Lung (tissue), 10 donors: ENCODE data around the gene DPP6. TPM values are rescaled to one million over a fixed set of nuclear protein-coding genes. Genes with fewer than 3 reads are reported as not detected.
A peak's percentile ranks its signal among the peaks of the same experiment; 100 is the strongest.
"Not testable (repeated sequence)": the region's sequence is repeated elsewhere in the genome, so short reads cannot be mapped to it uniquely, and the experiment has no call there.

Experiments used
- ATAC-seq: fragments of 200-7000 bp; cut with Tn5 transposase; one replicate; pipeline ENCODE4 v1.9.1; 2020; ENCODE audit warnings: moderate number of reproducible peaks; ENCODE audit not compliant: insufficient read depth, low FRiP score
- DNase-seq, 3 donors: peaks; one replicate each; pipeline ENCODE4 v3.0.0-alpha.2; 2013 to 2017
- H3K27ac ChIP-seq, 2 donors: one replicate each; pipeline ENCODE4 v1.5.1; 2013; ENCODE audit warnings: mild to moderate bottlenecking in 2 of 2, moderate library complexity in 2 of 2, control low read depth in 1 of 2, inconsistent platforms in 1 of 2, low read depth in 1 of 2, low read length in 1 of 2
- H3K27me3 ChIP-seq, 3 donors: one replicate each; pipeline ENCODE4 v1.5.1; 2013; ENCODE audit warnings: low read length in 2 of 3; ENCODE audit not compliant: control insufficient read depth in 3 of 3, insufficient read depth in 3 of 3
- H3K36me3 ChIP-seq, 4 donors: one replicate each; pipeline ENCODE4 v1.5.1; 2013; ENCODE audit warnings: low read length in 4 of 4, mild to moderate bottlenecking in 1 of 4, moderate library complexity in 1 of 4; ENCODE audit not compliant: control insufficient read depth in 4 of 4, insufficient read depth in 4 of 4
- H3K4me1 ChIP-seq, 5 donors: one replicate each; pipeline ENCODE4 v1.5.1; 2013; ENCODE audit warnings: low read length in 5 of 5, mild to moderate bottlenecking in 2 of 5, moderate library complexity in 1 of 5; ENCODE audit not compliant: control insufficient read depth in 5 of 5, insufficient read depth in 5 of 5
- H3K4me3 ChIP-seq: one replicate; pipeline ENCODE4 v1.5.1; 2013; ENCODE audit warnings: mild to moderate bottlenecking, control low read depth, moderate library complexity
- H3K9ac ChIP-seq, 2 donors: one replicate each; pipeline ENCODE4 v1.5.1; 2013; ENCODE audit warnings: low read length in 2 of 2, control low read depth in 1 of 2; ENCODE audit not compliant: insufficient read depth in 1 of 2
- H3K9me3 ChIP-seq, 4 donors: one replicate each; pipeline ENCODE4 v1.5.1; 2013; ENCODE audit warnings: low read length in 3 of 4, mild to moderate bottlenecking in 1 of 4, moderate library complexity in 1 of 4; ENCODE audit not compliant: control insufficient read depth in 4 of 4, insufficient read depth in 3 of 4
- WGBS, 2 donors: extraction: QIAGEN DNeasy Blood & Tissue Kit; methylation state at CpG; one replicate each; pipeline ENCODE4 v1.1.7; 2013; 5-methylcytosine and 5-hydroxymethylcytosine counted together
- polyA plus RNA-seq, 2 donors: library from polyadenylated mRNA; stranded (reverse); fragments of 200-250 nt; gene quantifications; one replicate each; pipeline ENCODE4 v1.2.1, GENCODE V29; 2013
- total RNA-seq, 2 donors: library from RNA; depleted of rRNA in 1 of 2; stranded (reverse); fragments of >200 nt in 1 of 2; gene quantifications; one replicate each; pipeline ENCODE4 v1.2.1, GENCODE V29; 2014 to 2021
- donor health status: Bipolar disorder and iron deficiency.
- donor health status: healthy.
- donor health status: DM: yes; HTN: yes; CAD: no.

The DPP6 gene
- total and polyA plus RNA-seq, 4 donors, result 0.08 to 1.3 (median 0.75) TPM

- DNase-seq, ATAC-seq, H3K27ac ChIP-seq, H3K9me3 ChIP-seq, H3K36me3 ChIP-seq, H3K27me3 ChIP-seq, H3K4me3 ChIP-seq, H3K9ac ChIP-seq, H3K4me1 ChIP-seq: not testable (repeated sequence)
- 89 to 96% methylated on average over 3 of the region's 3 CpGs for WGBS, 2 donors
Measured at GRCh38 chr7:154092093-154092492, 39.9 kb downstream of the DPP6 start.

GRCh38 chr7:154095201-154095600, 43.0 kb downstream of the DPP6 start:
- not testable (repeated sequence) for DNase-seq, H3K9me3 ChIP-seq, H3K36me3 ChIP-seq, H3K27ac ChIP-seq, ATAC-seq, H3K27me3 ChIP-seq, H3K4me3 ChIP-seq, H3K4me1 ChIP-seq, H3K9ac ChIP-seq
- 37 to 61% methylated on average over 7 of the region's 9 CpGs for WGBS, 2 donors

- ATAC-seq, H3K4me1 ChIP-seq, H3K9ac ChIP-seq, H3K4me3 ChIP-seq, H3K27ac ChIP-seq, DNase-seq, H3K9me3 ChIP-seq, H3K36me3 ChIP-seq, H3K27me3 ChIP-seq: not testable (repeated sequence)
- 75 to 85% methylated on average over 9 of the region's 9 CpGs for WGBS, 2 donors
Measured at GRCh38 chr7:154105063-154105462, 52.9 kb downstream of the DPP6 start.

GRCh38 chr7:154109615-154110014, 57.4 kb downstream of the DPP6 start:
- no CpG with 5 or more reads among the region's 3 CpGs for WGBS, 2 donors
- not testable (repeated sequence) for H3K27me3 ChIP-seq, H3K36me3 ChIP-seq, H3K4me1 ChIP-seq, H3K9ac ChIP-seq, H3K9me3 ChIP-seq, DNase-seq, H3K27ac ChIP-seq, H3K4me3 ChIP-seq, ATAC-seq

GRCh38 chr7:154113732-154114351, 61.6 kb downstream of the DPP6 start:
- DNase-seq, H3K27me3 ChIP-seq, H3K4me3 ChIP-seq, H3K9ac ChIP-seq, H3K36me3 ChIP-seq, H3K9me3 ChIP-seq, H3K4me1 ChIP-seq, H3K27ac ChIP-seq, ATAC-seq: not testable (repeated sequence)
- 65 to 73% methylated on average over 4 of the region's 4 CpGs for WGBS, 2 donors

GRCh38 chr7:154117411-154118390, 65.5 kb downstream of the DPP6 start:
- not testable (repeated sequence) for ATAC-seq, H3K4me1 ChIP-seq, H3K27ac ChIP-seq, H3K27me3 ChIP-seq, H3K36me3 ChIP-seq, H3K9ac ChIP-seq, DNase-seq, H3K4me3 ChIP-seq, H3K9me3 ChIP-seq
- 73 to 77% methylated on average over 11 to 12 of the region's 12 CpGs for WGBS, 2 donors

- not testable (repeated sequence) for H3K4me1 ChIP-seq, H3K9me3 ChIP-seq, H3K27me3 ChIP-seq, DNase-seq, H3K4me3 ChIP-seq, H3K9ac ChIP-seq, H3K27ac ChIP-seq, ATAC-seq, H3K36me3 ChIP-seq
- 68 to 77% methylated on average over 5 of the region's 5 CpGs for WGBS, 2 donors
Measured at GRCh38 chr7:154120825-154121224, 68.6 kb downstream of the DPP6 start.

GRCh38 chr7:154122720-154123119, 70.5 kb downstream of the DPP6 start:
- not testable (repeated sequence) for H3K4me3 ChIP-seq, DNase-seq, H3K27me3 ChIP-seq, H3K36me3 ChIP-seq, H3K4me1 ChIP-seq, H3K27ac ChIP-seq, H3K9ac ChIP-seq, H3K9me3 ChIP-seq
- ATAC-seq, result peak; percentile 69
- 60 to 87% methylated on average over 5 to 9 of the region's 10 CpGs for WGBS, 2 donors
